Cortex of kidney (tissue), 1 donor: Measurements from ENCODE around the gene CACNA1E.

Experiments
- DNase-seq: peaks from one replicate; lab custom pipeline; 2025; lab: John Stamatoyannopoulos, UW

The CACNA1E gene

DNA sequence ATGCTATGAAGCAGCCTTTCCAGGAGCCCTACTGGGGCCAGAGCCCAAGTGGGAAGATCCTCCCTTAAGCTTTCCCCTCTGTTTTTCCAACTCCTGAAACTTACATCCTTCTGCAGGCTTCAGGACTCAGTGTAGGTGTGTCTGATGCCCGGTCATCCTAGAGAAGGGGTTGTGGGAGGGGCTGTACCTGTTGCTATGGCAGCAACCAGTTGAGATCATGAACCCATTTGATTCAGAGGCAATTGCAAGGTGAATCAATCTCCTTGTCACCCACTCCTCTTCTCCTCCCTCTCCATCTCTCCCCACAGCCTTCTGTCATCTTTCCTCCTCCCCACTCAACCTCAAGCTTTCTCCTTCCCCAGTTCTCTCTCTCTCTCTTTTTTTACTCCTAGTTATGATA lies 151.8 kb downstream of the CACNA1E start:
- DNase-seq: no peak

DNA sequence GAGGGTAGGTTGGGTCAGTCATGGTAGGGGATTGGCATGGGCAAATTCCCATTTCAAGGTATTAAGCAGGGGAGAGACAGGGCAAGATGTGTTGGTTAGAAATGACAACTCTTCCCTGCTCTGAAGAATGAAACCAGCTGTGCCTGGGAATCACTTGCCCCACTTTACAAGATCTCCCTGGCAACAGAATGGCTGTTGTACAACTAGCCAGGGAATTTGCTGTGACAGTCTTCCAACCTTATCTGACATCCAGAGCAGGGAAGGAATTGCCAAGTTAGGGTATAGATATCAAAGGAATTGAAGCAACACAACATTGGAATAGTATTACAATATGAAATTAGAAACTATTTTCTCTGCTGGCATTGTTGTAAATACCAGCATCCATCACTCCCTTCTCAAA lies 154.7 kb downstream of the CACNA1E start:
- DNase-seq: no peak

DNA sequence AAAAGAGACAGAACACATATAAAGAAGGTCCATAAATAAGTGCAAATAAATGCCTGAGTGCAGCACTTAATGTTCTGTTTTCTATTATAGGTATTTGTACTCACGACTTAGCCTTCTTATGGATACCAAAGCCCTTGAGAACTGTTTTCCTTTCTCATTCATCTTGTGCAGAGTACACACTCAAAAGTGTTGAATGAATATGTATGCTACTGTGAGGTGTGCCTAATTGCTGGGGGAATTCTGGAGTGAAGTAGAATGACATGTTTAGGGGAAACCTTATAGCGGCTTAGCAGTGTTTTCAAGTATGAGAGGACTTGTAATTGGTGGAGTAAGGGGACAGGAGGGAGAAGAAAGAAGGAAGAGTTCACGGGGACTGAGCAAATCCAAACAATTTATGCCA lies 157.6 kb downstream of the CACNA1E start:
- no peak for DNase-seq

- no peak for DNase-seq
Measured at GRCh38 chr1:181643631-181644030, 160.3 kb downstream of the CACNA1E start.

- DNase-seq: no peak
Measured at GRCh38 chr1:181645171-181645570, 161.9 kb downstream of the CACNA1E start.

GRCh38 chr1:181646710-181647109 lies 163.4 kb downstream of the CACNA1E start:
- DNase-seq: no peak

DNA sequence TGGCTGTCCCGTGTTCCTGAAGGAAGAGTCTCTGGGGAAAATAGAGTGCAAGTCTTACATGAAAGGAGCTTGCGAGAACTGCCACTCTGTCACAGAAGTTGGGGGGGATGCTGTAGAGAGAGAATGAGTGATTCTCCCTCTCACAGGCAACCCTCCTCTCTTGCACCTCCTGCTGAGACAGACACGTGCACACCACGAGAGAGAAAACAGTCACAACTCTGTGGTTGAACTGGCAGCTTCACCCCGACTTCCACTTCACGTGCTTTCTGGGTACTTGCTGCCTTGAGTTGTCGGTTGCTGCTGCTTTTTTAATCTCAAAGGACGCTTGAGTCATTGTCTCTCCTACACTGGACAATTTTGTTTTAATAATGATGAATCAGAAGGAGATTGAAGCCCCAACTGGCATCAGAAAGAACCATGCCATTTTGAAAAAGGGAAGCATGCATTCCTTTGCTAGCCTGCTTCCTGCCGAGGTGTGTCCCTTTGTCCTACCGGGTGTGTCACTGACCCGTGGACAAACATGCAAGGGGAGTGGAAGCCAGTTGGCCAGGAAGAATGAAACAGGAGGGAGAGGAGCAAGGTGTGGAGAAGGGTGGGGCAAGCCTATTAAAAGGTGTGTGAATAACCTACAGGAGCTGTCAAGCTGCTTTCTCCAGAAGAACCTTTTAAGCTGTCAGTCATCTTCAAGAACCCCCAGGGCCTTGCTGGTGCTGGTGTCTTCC lies 164.2 kb downstream of the CACNA1E start:
- no peak for DNase-seq

DNA sequence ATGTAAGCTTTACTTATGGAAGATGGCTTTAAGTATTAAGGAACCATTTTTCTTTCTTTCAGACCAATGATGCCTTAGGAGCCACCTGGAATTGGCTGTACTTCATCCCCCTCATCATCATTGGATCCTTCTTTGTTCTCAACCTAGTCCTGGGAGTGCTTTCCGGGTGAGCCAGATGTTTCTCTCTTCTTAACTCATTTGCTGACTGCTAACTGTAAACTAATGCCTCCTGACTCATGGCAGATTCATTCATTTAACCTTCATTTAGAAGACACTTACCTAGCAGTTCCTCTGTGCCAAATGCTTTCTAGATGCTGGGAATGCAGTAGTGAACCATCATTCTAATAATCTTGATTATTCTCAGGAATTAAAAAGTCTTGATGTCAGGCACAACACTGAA lies 168.0 kb downstream of the CACNA1E start:
- no peak for DNase-seq

- no peak for DNase-seq
Measured at GRCh38 chr1:181655756-181656155, 172.4 kb downstream of the CACNA1E start.

GRCh38 chr1:181656491-181656890 lies 173.2 kb downstream of the CACNA1E start:
- DNase-seq: no peak

DNA sequence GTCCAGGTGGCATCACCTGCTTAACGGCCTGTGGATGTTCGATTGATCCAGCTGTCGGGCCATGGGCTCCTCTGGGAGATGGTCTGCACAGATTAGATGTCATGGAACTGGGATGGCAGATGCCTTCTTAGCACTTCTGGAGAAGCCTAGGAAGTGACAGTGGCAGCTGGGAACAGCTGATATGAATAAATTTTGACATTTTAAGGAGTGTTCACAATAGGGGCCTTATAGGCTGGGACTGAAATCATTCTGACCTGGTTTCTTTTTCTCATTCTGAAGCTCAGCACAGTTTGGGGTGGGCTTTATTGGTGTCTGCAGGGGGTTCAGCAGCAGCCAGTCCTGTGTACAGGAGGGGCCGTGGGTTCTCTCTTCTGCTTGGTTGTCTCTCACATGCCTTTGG lies 175.3 kb downstream of the CACNA1E start:
- no peak for DNase-seq

DNA sequence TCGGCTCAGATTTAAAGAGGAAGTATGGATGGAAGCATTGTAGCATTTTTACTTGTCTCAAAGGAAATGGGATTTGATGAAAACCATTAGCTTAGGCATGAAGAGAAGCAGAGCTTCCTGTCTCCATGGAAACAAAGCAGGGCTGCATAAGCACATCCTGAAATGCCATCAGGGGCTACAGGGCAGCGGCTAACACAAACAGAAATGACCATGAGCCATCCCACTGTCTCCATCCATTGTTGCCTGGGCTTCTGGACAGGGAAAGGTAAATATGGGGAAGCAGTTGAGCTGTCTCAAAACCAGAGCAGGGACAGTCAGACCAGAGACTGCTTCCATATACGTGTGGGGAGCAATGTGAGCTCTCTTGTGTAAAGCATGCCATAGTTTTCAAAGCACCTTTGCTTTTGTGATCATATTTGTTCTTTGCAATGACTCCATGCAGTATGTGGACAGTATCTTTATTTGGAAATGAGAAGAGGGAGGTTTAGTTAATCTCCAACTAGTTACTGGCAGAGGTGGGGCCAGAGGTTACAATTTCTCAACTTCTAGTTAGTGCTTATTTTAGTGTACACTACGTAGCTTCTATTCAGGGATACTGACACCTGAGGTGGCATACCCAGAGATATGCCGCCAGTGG lies 176.1 kb downstream of the CACNA1E start:
- DNase-seq: no peak

GRCh38 chr1:181660621-181661020 lies 177.3 kb downstream of the CACNA1E start:
- no peak for DNase-seq

DNA sequence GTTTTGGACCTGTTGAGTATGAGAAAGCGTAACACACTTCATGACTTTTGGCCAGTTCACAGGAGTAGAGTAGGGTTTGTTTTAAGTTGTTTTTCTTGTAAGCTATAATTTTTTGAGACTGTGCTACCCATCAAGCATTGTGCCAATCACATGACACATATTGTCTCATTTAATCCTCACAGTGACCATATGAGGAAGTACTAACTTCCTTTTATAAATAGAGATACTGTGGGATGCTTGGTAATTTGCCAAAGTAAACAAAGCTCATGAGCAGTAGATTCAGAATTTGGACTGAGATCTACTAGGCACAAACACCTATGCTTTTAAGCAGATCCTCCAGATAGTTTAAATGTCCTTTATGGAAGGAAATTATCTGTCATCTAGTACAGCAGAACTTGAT lies 178.3 kb downstream of the CACNA1E start:
- no peak for DNase-seq

DNA sequence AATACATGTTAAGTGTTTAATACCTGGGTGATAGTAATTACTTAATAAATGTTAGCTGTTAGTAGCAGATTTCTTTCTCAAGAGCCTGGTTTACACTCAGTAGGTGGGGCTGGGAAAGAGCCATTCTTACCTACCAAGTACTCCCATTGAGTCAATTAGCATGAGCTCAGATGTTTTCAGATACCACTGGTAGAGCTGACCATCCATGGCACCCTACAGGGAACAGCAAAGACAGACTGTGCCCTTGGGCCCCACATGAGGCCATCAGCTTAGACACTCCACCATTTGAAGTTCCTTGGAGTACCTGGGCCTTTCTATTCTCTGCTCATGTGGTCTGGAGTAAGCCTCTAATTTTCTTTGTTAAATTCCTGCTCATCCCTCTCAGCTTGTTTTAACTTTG lies 179.3 kb downstream of the CACNA1E start:
- no peak for DNase-seq

GRCh38 chr1:181664543-181664942 lies 181.2 kb downstream of the CACNA1E start:
- no peak for DNase-seq

DNA sequence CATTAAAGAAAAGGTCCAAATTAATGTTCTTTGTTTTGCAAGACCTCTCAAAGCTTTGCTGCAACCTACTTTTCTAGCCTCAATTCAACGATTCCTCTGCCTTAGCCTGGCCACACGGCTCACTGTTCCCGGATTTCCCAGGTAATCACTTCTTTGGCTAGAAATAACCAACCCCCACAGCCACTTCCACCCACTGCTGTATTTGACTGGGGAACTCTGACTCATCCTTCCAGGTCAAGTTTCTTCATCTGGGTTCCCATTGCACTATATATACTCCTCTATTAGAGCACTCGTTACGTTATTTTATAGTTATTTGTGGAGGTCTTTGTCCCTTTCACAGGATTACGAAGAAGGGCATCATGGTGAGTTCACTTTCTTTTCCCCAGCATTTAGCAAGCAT lies 185.9 kb downstream of the CACNA1E start:
- no peak for DNase-seq

GRCh38 chr1:181674617-181675016 lies 191.3 kb downstream of the CACNA1E start:
- DNase-seq: no peak

GRCh38 chr1:181675091-181675917 lies 192.0 kb downstream of the CACNA1E start:
- DNase-seq: no peak

DNA sequence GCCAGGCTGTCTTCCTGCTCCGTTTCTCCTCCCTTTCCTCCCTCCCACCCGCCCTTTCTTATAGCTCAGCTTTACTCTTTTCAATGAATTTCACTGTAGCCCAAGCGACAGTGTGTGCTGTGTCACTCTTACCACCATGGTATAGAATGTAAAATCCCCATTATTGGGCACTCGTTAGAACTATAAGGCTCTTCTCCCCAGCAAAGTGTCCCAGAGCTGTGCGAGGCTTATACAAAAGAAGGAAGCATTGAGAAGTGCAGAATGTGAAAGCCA lies 192.5 kb downstream of the CACNA1E start:
- no peak for DNase-seq

DNA sequence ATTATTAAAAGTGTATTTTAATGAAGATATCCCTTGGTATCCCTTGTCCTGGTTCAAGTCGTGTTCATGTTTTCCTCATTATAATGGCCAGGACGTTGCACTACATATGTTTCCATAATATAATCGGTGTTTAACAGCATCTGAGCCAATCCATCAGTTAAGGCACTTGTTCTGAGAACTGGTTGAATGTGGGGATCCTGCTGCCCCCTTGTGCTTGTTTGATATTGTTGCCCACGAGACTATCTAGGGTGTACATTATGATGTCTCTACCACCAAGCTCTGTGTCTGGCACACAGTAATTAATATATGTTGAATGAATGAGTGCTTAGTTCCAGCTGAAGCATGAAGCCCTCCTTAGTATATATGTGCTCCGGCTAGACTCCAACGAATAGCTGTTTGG lies 193.0 kb downstream of the CACNA1E start:
- DNase-seq: no peak

DNA sequence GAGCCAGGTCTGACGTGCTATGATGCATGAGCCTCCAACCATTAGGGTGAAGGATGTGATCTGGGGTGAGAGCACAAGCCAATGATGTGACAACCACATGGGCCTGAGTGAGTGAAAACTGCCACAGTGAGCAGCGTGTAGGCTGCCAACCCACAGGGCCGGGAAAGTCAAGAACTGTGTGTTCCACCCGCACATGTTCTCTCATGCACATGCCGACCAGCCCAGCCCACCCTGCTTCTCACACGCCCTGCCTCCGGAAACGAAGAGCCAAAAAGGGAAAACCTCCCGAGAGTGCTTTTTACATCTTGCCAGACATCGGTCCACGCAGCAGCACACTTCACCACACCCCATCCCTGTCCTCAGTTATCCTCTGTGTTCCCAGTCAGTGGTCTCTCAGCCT lies 197.0 kb downstream of the CACNA1E start:
- DNase-seq: no peak

GRCh38 chr1:181680871-181681270 lies 197.6 kb downstream of the CACNA1E start:
- no peak for DNase-seq
